ENCODE measurements around the gene ADGRG6.

The ADGRG6 gene

DNA sequence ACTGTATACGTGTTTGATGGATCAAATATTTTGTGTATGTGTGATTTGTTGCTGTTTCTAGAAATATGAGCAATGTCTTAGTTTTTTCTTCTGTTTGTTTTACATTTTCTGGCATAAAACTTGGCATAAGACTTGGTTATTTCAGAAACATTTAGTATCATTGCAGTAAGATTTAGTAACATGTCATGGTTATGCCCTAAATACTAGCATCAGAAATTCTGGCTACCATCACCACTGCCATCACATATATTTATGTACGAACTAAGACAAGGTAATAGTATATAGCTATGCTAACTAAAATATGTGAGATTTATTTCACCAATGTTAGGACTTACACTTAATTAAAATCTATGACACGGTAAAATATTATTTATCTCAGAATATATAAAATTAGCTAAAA is 10.3 kb upstream of the ADGRG6 start:
- no peak for DNase-seq (ENCODE audit: low spot score)

DNA sequence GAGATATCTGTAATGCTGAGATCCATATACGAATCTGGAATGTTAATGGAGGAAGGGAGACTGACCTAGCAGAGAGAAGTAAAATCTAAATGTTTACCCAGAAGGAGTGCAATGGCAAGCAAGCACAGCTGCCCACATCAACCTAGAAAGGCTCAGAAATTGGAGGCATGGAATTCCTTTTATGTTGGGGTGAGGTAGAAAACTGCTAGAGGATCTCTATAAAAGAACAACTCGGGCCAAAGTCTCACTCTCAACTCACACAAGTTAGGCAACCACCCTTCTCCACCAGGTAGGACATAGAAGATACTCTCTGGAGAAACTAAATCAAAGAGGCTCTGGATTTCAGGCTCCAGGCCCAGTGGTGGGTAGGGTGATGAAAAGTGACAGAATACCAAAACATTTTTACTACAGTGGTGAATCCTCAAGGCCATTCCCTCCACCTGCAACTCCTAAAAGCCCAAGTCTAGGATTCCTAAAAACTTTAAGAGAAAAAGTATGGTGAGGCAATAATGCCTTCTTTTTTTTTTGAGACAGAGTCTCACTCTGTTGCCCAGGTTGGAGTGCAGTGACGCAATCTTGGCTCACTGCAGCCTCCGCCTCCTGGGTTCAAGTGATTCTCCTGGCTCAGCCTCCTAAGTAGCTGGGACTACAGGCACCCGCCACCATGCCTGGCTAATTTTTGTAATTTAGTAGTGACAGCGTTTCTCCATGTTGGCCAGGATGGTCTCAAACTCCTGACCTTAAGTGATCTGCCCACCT is 9.5 kb upstream of the ADGRG6 start:
- no peak for DNase-seq (ENCODE audit: low spot score)

DNA sequence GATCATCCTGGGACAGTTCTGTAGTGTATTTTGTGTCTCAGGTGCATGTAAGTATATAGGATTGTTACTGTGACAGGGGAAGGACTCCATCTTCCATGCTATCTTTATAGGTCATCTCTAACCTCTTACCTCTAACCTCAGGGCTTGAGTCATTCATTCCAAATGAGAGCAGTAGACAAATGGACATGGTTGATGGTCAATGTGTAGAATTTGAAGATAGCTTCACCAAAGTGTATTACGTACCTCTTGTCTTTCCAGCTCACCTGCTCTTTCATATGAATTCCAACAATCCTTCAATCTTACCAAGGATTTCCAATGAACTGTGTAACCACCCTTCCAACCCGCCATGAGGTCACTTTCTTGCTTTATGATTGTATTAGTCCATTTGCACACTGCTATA is 8.7 kb upstream of the ADGRG6 start:
- DNase-seq (ENCODE audit: low spot score) = no peak

DNA sequence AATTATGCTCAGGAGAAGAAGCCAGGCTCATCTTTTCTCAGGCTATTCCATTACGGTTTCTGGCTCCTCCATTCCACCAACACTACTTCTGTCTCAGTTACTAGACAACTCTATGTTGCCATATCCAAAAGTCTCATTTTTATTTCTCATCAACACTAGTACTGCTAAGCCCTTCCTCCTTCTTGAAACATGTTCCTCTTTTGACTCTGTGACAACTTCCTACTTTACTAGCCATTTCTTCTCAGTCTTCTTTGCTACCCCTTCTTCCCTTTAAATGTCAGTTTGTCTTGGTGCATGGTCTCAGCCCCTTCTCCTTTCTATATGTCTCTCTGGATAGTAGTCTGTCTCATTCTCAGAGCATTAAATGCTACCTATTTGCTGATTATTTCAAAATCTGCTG is 7.1 kb upstream of the ADGRG6 start:
- no peak for DNase-seq (ENCODE audit: low spot score)

DNA sequence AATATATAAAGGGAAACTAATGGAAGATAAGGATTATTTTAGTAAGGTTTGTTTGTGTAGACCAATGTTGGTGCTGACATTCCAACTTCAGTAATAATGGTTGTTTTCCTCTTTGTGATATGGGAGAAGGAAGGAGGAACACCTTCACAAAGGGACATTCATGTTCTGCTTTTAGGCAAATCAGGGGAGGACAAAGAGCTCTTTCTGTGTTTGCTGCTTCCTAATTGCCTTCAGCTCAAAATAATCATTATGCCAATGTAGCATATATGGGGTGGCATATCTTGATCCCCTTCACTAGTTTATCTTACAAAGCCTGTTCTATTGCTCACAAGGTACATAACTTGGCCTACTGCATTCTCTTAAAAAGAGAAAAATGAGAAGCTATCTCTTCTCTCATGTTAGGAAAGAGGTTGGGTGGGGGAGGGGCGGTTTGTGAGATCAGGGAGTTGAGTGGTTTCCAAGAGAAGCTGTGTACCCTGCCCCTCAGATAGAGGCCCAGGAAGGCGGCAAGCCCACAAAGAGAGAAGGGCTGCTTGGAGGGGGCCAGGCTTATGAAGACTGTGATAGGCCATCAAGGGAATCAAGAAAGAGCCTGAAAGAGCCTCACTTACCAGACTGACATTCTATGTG is 4.7 kb upstream of the ADGRG6 start:
- DNase-seq (ENCODE audit: low spot score) = no peak

DNA sequence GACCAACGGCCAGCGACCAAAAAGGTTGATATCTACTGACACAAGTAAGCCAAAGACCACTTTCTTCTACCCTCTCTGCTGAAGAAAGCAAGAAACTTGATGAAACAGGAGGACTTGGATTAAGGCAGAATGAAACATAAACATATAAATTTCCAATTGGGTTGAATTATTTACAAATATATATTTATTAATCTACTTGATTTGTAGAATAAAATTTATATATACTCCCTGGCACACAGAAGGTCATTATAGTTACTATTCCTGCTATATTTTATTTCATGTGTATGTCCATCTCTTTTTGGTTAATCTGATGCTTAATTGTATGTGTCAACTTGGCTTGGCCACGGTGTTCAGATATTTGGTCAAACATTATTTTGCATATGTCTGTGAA is 4.2 kb upstream of the ADGRG6 start:
- no peak for DNase-seq (ENCODE audit: low spot score)

DNA sequence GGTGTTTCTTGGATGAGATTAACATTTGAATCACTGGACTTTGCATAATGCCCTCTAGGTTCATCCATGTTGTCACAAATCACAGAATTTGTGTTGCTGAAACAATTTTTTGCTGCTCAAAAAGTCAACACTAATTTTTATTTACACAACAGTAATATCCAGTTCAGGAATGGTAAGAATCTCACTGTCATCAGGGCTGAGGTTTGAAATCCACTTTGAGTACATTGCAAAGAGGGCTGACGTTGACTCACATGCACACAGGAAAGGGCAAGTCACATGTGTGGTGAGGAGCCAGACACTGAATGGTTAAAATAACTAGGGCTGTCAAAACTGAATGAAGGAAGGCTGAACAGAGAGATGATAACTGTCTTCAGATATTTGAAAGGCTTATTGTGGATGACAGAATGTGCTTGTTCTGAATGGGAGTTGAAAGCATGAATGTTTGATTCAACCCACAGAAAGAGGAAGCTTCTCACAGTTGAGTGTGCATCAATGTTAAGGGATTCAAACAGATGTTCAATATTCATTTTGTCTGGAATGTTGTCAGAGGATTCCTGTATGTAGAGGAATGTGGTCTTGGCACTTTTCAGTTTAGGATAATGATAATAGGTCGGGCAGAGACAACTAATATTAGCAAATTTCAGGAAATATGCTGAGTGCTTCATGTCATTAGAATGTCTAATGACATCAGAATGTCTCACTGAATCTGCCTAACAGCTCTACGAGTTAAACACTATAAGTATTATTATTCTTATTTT is 3.6 kb upstream of the ADGRG6 start:
- DNase-seq (ENCODE audit: low spot score) = no peak

DNA sequence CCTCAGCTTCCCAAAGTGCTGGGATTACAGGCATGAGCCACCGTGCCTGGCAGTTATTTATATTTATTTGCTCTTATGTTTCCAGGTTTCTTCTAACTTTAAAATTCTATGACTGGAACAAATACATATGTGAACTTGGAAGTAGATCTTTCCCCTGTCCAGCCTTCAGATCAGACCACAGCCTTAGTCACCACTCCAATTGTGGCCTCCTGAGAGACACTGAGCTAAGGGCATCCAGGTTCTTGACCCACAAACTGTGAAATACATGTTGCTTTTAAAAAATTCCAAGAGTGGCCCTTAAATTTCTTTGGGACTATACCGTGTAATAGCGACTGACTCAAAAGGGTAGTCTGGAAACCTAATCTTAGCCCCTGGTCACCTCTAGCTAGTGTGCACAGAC is 1.5 kb upstream of the ADGRG6 start:
- DNase-seq (ENCODE audit: low spot score) = no peak

DNA sequence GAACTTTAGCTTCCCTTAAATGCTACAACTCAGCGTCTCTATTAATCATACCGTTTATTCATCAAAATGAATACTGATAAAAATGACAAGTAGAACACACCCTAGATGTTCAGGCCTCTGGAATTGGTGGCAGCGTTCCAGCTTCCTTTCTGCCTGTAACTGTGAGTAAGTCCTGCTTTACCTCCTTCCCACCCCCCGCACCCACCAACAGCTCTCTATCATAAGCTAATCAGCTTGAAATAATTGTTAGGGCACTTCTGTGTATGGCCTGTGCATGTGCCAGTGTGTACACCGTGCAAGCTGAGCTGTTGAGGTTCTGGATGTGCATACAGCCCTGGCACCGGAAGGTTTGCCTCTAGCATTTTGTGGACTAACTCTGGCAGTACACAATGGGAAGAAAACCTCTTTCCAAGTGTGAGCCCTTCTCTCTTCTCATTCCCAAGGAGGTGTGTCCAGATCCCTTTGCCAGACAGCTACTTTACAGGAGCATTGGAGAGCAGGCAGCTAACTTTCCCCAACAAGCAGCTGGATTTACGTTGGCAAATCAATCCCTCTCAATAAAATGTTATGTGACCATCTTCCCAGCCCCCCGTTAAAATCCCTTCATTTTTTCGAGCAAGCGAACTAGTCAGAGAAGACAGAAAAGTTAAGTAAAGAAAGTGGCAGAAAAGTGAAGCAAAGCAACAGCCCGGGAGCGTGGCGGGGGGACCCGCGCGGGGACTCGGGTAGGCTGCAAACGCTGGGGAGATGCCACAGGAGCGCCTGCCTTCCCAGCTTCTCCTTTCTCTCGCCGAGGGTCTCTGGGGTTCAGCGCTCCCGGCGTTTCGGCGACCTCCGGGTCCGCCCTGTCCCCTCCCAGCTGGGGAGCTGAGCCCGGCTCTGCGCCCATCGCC is 803 bp upstream of the ADGRG6 start:
- DNase-seq (ENCODE audit: low spot score) = peak; percentile 60

DNA sequence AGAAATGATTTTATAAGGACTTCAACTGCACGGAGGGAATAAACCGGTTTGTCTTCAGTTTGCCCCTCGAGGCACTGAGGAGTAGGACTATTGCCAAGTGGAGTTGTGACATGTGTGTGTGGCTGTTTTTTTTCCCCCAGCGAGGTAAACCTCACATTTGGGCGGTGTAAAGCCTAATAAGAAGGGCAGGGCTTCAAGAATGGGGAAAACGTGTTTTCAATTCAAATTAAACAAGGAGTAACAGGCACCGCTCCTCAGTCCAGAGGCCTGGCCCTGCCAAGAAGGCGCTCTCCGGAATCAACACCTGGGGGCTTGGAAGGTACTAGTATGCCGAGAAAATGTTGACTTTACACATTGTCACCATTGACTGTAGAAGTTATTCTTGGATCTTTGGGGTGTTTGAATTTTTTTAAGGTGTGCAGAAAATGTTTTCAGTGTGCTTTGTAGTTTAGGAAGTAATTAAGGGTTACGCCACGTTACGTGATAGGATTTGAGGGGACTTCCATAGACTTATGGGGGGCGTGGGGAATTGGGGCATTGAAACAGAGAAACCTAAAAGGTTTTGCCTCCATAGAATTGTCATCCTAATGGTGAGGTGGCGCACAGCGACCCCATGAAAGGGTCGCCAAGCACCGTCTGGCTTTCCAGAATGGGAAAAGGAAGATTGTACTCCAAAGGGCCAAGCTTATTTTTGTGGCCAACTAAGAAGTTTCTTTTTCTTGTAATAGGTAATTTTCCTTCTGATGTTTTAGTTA is 791 bp downstream of the ADGRG6 start:
- DNase-seq (ENCODE audit: low spot score) = peak; percentile 18

DNA sequence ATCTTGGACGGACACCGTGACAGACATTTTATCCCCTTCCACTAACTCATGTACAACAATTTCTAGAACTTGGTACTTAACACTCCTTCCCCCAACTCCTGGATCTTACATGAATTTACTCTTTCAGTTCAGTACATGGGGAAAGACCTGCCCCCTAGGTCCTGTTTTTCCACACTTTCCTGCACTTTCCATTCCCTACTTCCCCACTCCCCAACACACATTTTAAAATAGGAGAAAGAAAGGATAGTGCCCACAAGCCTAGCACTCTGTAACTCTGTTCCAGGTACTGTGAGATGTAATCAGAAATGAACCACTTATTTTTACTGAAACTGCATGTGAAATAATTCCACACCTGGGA is 1.3 kb downstream of the ADGRG6 start:
- no peak for DNase-seq (ENCODE audit: low spot score)

DNA sequence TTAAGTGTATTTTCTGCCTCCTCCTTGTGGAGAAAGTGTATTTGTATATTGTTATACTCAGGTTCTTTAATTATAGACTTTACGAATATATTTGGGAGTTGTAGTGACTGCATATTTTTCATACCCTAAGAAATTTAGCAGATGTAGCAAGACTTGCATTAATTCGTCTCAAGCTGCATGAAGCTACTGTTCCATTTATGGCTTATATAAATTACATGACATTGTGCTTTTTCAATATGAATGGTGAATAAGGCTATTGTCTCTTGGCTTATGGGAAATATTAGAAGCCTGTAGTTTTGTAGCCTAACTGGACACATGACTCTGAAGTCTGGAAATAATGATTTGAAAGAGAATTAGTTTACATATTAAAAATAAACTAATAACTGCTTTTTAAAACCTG is 2.4 kb downstream of the ADGRG6 start:
- no peak for DNase-seq (ENCODE audit: low spot score)

DNA sequence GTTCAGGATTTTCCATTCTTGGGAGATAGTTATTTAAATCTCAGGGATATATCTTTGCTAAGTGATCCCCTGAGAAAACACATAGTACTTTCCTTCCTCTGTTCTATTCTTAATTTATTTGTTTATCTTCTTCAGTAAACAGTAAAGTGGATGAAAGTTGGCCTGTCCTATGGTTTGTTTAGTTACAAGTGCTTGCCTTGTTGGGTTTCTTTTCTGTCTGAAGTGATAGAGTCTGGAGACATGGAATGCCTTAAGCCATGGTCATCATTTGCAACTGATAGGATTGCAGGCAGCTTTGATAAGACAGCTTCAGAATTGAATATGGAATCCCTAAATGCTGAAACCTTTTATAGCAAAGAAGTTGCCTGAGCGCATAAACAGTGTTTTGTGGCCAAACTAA is 4.9 kb downstream of the ADGRG6 start:
- DNase-seq (ENCODE audit: low spot score) = no peak

DNA sequence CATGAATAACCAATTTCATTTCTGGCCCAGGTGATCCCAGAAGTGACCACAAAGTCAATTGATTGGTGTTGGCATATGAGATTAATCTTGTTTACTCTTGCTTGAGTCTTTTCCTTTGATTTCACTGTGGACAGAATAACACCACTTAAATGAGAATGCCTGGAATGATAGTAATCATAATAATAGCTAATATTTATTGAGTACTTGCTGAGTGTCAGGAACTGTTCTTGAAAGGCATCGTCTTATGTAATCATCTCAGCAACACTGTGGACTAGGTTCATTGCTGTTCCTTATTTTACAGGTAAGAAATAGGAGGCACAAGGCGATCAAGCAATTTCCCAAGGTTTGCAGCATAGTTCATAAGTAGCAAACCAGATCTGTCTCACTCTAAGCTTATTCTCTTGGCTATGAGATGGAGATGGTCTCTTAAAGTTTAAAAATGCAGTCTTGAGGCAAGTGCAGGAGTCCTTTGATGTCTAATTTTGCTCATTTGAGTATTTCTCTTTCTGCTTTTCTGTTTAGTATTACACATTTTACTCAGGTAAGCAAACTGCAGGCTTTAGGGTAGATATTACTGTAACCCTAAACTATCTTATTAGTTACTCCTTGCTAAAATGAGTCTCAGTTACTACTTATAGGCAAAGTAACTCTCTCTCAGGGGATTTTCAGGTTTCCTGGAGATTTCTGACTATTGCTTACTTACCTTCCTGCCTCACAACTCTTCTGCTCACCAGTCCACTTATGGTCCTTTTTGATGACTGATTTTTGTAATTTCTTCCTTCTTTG is 6.3 kb downstream of the ADGRG6 start:
- DNase-seq (ENCODE audit: low spot score) = no peak

DNA sequence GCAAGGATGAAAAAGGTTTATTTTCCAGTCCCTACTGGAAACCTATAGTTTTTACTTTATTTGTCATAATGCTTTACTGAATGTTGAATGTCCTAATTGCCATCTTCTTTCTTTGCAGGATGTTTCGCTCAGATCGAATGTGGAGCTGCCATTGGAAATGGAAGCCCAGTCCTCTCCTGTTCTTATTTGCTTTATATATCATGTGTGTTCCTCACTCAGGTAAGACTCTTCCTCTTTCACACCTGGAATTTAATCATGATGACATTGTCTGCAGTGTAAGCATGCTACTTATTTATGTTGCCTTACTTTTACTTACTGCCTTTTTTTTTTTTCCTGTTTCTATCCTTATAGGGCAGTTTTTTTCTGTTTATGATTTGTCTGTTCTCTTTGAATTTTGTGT is 7.6 kb downstream of the ADGRG6 start:
- DNase-seq (ENCODE audit: low spot score) = no peak

DNA sequence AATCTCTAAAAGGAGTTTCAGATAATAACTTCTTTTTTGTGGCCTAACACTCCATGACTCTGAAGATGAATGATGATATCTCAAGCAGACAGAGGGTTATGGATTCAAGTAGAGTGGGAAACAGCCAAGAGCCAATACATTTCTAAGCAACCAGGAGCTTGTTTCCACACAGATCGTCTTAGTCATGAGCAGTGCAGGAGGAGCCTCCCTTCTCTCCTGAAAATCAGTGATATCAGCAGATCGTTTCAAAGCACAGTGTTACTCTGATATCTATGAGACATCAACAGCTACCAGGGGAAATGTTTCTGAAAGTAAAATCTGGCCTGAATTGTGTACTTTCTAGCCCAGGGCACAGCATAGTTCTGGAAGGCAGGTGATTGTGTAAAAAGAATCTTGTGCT is 11.5 kb downstream of the ADGRG6 start:
- DNase-seq (ENCODE audit: low spot score) = no peak

DNA sequence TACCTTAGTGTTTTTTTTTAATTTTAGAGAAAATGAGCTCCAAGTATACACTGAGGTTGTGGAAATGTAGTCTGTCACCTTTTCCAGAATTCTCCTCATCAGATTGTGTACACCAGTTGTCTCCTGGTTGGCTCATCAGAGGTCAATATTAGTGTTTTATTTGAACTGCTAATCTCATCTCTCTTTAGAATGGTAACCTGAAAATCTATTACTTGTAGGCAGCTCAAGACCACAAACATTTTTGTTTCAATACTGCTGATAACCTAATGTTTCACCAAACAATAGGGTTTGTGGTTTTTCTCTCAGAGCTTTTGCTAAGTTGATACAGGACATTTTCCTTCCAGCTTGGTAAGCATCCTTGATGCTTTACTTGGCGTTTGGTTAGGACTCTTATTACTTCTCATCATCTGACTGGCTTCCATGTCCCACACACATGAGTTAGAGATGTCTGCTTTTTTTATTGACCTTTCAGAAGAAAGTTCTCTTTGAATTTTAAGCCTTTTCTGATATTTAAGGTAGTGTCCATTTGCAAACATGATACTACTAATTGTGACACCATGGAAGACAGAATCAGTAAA is 15.1 kb downstream of the ADGRG6 start:
- no peak for DNase-seq (ENCODE audit: low spot score)

DNA sequence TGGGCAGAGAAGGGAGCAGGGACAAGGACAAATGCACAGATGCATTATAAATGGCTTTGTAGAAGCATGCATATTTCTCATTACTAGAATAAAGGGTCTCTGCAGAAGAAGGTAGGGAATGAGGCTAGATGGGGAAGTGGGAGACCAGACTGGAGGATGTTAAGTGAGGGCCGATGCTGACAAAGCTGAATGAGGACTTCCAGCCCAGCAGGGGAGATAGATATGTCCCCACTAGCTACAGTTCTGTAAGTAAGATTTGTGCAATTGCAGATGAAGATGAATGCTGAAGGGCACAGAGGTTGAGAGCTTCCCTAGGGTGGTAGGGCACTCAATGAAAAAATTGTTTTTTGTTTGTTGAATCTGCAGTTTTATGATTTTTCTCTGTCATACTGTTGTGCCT is 16.9 kb downstream of the ADGRG6 start:
- no peak for DNase-seq (ENCODE audit: low spot score)

DNA sequence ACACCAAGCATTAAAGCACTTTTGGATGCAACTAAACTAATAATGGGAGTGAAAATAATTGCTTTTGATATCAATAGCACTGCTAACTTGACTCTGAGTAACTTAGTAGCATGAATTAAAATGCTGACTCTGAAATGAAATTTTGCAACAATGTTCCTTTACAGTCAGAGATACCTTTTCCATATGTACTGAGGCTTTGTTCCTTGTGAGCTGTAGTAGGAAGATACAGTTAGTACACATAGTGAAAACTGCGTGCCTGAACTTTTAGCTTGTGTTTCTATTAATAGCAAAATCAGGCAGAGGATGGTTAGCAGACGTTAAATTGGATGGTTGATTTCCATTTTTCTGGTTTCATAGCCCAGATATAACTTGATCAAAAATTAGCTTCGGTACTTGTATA is 18.6 kb downstream of the ADGRG6 start:
- DNase-seq (ENCODE audit: low spot score) = no peak

DNA sequence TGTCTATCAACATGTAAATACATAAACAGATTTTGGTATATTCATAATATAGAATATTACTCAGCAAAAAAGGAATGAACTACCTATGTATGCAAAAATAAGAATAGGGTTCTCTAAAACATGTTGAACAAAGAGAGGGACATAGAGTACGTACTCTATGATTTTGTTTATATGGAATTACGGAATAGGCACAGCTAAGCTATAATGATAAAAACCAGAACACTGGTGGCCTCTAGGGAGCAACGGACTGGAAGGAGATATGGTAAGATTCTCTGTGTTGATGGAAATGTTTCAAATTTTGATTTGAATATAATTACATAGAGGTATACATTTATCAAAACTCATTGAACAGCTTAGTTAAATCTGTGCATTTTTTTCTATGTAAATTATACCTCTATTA is 19.6 kb downstream of the ADGRG6 start:
- no peak for DNase-seq (ENCODE audit: low spot score)

DNA sequence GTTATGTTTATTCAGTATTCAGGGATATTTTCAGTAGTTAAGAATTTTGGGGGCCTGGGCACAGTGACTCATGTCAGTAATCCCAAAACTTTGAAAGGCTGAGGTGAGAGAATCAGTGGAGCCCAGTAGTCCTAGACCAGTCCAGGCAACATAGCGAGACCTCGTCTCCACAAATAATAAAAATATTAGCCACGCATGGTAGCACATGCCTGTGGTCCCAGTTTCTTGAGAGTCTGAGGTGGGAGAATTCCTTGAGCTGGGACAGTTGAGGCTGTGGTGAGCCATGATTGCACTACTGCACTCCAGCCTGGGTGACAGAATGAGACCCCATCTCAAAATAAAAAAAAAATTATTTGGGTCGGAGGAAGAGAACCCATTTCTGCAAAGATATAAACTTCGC is 20.3 kb downstream of the ADGRG6 start:
- DNase-seq (ENCODE audit: low spot score) = no peak

Measured in D341Med (cell line).